Natural killer cell (primary cell): ENCODE measurements around the gene ZCCHC14. TPM values are rescaled to one million over a fixed set of nuclear protein-coding genes. Genes with fewer than 3 reads are reported as not detected.

Experiments used
- ATAC-seq, 3 donors: fragments of 150-1000 bp in 2 of 3; fragments of 200-7000 bp in 1 of 3; cut with Tn5 transposase; 1 replicate in 1 of 3; 2 replicates in 2 of 3; pipeline ENCODE4 v1.10.0; 2021; ENCODE audit warnings: mild to moderate bottlenecking in 2 of 3, moderate library complexity in 2 of 3
- DNase-seq, 2 donors: peaks; one replicate each; pipeline versions ENCODE4 v3.0.0 to v3.0.0-alpha.2; 2013 to 2021; ENCODE audit warnings: mixed read lengths in 1 of 2
- H3K27ac ChIP-seq: one replicate; pipeline ENCODE4 v1.5.1; 2013; ENCODE audit warnings: mild to moderate bottlenecking, low read length
- H3K27me3 ChIP-seq: one replicate; pipeline ENCODE4 v1.6.1; 2013; ENCODE audit warnings: low read length; ENCODE audit not compliant: control insufficient read depth, insufficient read depth
- H3K36me3 ChIP-seq: one replicate; pipeline ENCODE4 v1.6.1; 2013; ENCODE audit warnings: low read length; ENCODE audit not compliant: control insufficient read depth, insufficient read depth
- H3K4me1 ChIP-seq: one replicate; pipeline ENCODE4 v1.6.1; 2013; ENCODE audit warnings: low read length; ENCODE audit not compliant: control insufficient read depth, insufficient read depth
- H3K4me3 ChIP-seq: one replicate; pipeline ENCODE4 v1.5.1; 2013; ENCODE audit warnings: low read length
- H3K9me3 ChIP-seq: one replicate; pipeline ENCODE4 v1.6.1; 2013; ENCODE audit warnings: low read length; ENCODE audit not compliant: control insufficient read depth, insufficient read depth
- H3K27ac Mint-ChIP-seq, 2 donors: one replicate each; pipeline ENCODE4 v1.8.0; 2022; ENCODE audit warnings: mild to moderate bottlenecking in 2 of 2, mixed read lengths in 2 of 2, moderate library complexity in 1 of 2
- H3K27me3 Mint-ChIP-seq, 2 donors: one replicate each; pipeline ENCODE4 v1.8.0; 2022; ENCODE audit warnings: low read depth in 2 of 2, mixed read lengths in 2 of 2
- H3K36me3 Mint-ChIP-seq: one replicate; pipeline ENCODE4 v1.8.0; 2022; ENCODE audit warnings: mixed read lengths
- H3K4me1 Mint-ChIP-seq, 2 donors: one replicate each; pipeline ENCODE4 v1.8.0; 2022; ENCODE audit warnings: mixed read lengths in 2 of 2
- H3K4me3 Mint-ChIP-seq: one replicate; pipeline ENCODE4 v1.8.0; 2022; ENCODE audit warnings: mild to moderate bottlenecking, moderate library complexity, mixed read lengths
- H3K9me3 Mint-ChIP-seq, 2 donors: one replicate each; pipeline ENCODE4 v1.8.0; 2022; ENCODE audit warnings: mixed read lengths in 2 of 2
- WGBS: methylation state at CpG from one replicate; pipeline ENCODE4 v1.1.7; 2013; ENCODE audit warnings: missing lambda C conversion rate; ENCODE audit not compliant: insufficient coverage; 5-methylcytosine and 5-hydroxymethylcytosine counted together
- intact Hi-C: fragments of 100-400 bp; cut with micrococcal nuclease; formaldehyde crosslinking; loops from one replicate; pipeline ENCODE4 v1.14.2; 2022
- total RNA-seq, 4 donors: library from RNA; stranded (reverse); fragments of 120-200 nt in 1 of 4; gene quantifications; one replicate each; pipeline versions ENCODE4 v1.2.3 to v1.2.4, GENCODE V29; 2013 to 2022
- TF ChIP-seq, protein P1 (sequence below): fragments of 200-600 bp; IDR thresholded peaks from one replicate; pipeline ENCODE4 v1.8.0; 2022; ENCODE audit warnings: antibody characterized with exemption

Gene ZCCHC14
- total RNA-seq, 3 donors from 2014 or later (not counting 1 experiment from before 2014, with no cell fraction given), result 12.2 to 20.9 (median 19.2) TPM

DNA sequence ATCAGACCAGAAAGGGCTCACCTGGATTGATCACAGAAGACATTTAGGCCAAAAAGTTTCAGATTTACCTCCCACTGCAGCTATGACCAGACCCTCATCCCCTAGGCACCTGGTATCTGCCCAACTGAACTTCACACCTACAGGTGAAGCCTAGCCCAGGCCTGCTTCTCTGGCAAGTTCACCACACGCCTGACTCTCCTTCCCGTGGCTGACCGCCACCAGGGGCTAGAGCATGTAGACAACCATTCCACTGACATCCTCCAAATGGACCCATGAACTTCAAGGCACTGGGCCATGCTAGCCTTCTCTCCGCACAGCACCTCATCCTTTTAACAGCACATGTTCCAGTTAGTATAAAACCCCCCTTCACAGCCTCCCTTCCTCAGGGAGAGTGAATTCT, 18.8 kb downstream of the ZCCHC14 start:
- TF ChIP-seq, protein P1, sequence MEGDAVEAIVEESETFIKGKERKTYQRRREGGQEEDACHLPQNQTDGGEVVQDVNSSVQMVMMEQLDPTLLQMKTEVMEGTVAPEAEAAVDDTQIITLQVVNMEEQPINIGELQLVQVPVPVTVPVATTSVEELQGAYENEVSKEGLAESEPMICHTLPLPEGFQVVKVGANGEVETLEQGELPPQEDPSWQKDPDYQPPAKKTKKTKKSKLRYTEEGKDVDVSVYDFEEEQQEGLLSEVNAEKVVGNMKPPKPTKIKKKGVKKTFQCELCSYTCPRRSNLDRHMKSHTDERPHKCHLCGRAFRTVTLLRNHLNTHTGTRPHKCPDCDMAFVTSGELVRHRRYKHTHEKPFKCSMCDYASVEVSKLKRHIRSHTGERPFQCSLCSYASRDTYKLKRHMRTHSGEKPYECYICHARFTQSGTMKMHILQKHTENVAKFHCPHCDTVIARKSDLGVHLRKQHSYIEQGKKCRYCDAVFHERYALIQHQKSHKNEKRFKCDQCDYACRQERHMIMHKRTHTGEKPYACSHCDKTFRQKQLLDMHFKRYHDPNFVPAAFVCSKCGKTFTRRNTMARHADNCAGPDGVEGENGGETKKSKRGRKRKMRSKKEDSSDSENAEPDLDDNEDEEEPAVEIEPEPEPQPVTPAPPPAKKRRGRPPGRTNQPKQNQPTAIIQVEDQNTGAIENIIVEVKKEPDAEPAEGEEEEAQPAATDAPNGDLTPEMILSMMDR, result no peak
- Histone ChIP-seq H3K27me3 (no peaks in the 10 kb centered on the region), H3K9me3 (no peaks in the 10 kb centered on the region), H3K36me3 (no peaks in the 10 kb centered on the region), H3K4me1 (no peaks in the 10 kb centered on the region), H3K27ac (no peak overlapping the region), H3K4me3 (no peak overlapping the region)
- intact Hi-C loops, result no loop called here
- Mint-ChIP-seq H3K4me1 (peaks cover 28 to 42% of the 10 kb centered on the region in 2 donors), H3K27me3 (no peaks in the 10 kb centered on the region), H3K4me3 (no peak overlapping the region), H3K36me3 (no peaks in the 10 kb centered on the region), H3K27ac (no peak overlapping the region), H3K9me3 (no peaks in the 10 kb centered on the region)
- 84% methylated on average over 4 of the region's 4 CpGs for WGBS
- ATAC-seq, result no peak
- no peak for DNase-seq

DNA sequence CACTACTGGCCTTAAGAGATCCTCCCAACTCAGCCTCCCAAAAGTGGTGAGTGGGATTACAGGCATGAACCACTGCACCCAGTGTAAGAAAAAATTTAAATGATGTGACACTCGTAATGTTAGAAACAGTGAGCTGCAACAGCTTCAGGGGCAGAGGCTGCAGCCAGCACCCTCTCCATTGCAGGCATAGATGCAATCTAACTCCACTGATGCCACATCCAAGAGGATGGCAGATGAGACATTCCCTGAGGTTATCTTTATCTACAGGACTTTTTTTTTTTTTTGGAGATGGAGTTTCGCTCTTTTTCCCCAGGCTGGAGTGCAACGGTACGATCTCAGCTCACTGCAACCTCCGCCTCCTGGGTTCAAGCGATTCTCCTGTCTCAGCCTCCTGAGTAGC, 19.9 kb downstream of the ZCCHC14 start:
- Mint-ChIP-seq H3K36me3 (no peaks in the 10 kb centered on the region), H3K9me3 (no peaks in the 10 kb centered on the region), H3K4me1 (peaks cover 25 to 39% of the 10 kb centered on the region in 2 donors), H3K4me3 (no peak overlapping the region), H3K27ac (no peak overlapping the region), H3K27me3 (no peaks in the 10 kb centered on the region)
- no peaks in the 10 kb centered on the region for H3K9me3 ChIP-seq
- 90% methylated on average over 6 of the region's 6 CpGs for WGBS
- intact Hi-C loops, result no loop called here
- no peak overlapping the region for H3K27ac ChIP-seq
- no peaks in the 10 kb centered on the region for H3K27me3 ChIP-seq
- ATAC-seq, result no peak
- DNase-seq, result no peak
- no peaks in the 10 kb centered on the region for H3K4me1 ChIP-seq
- TF ChIP-seq, protein P1, result no peak
- H3K4me3 ChIP-seq, result no peak overlapping the region
- H3K36me3 ChIP-seq, result no peaks in the 10 kb centered on the region

DNA sequence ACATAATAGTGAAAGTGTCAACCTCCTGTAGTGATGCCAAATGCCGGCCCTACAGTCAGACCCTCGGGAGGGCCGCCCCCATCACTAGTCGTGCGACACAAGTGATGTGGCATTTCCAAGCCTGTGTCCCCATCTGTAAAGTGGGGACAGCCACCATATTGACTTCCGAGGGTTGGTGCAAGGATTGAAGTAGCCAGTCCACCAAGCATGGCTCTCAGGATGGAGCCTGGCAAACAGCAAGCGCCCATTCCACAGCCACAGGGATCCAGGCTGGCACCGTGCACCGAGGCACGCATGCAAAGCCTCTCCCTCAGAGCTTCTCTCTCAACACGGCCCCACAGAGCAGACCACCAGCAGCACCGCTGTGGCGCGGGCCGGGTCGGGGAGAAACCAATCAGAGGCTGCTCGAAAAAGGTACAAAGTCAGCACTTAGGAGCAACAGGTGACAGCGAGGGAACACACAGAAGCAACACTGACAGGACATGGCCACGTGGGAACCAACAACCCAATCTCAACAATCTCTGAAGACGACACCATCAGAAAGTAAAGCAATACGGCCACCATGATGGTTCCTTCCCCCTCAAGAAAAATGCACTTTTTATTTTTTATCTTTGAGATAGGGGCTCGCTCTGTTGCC, 20.6 kb downstream of the ZCCHC14 start:
- H3K36me3 Mint-ChIP-seq, result no peaks in the 10 kb centered on the region
- H3K4me3 ChIP-seq, result no peak overlapping the region
- intact Hi-C loops, result no loop called here
- DNase-seq (no peak), ATAC-seq (no peak)
- 91% methylated on average over 22 of the region's 22 CpGs for WGBS
- H3K27me3 ChIP-seq, result no peaks in the 10 kb centered on the region
- peaks cover 19 to 35% of the 10 kb centered on the region in 2 donors for H3K4me1 Mint-ChIP-seq
- no peaks in the 10 kb centered on the region for H3K27me3 Mint-ChIP-seq
- H3K4me3 Mint-ChIP-seq, result no peak overlapping the region
- H3K27ac Mint-ChIP-seq, result no peak overlapping the region
- H3K36me3 ChIP-seq, result no peaks in the 10 kb centered on the region
- TF ChIP-seq, protein P1, result no peak
- H3K9me3 ChIP-seq, result no peaks in the 10 kb centered on the region
- H3K4me1 ChIP-seq, result no peaks in the 10 kb centered on the region
- H3K9me3 Mint-ChIP-seq, result no peaks in the 10 kb centered on the region
- H3K27ac ChIP-seq, result no peak overlapping the region
